ENCODE results near the gene APOO.
"Not testable (repeated sequence)": the region's sequence is repeated elsewhere in the genome, so short reads cannot be mapped to it uniquely, and the experiment has no call there.

The APOO gene

DNA sequence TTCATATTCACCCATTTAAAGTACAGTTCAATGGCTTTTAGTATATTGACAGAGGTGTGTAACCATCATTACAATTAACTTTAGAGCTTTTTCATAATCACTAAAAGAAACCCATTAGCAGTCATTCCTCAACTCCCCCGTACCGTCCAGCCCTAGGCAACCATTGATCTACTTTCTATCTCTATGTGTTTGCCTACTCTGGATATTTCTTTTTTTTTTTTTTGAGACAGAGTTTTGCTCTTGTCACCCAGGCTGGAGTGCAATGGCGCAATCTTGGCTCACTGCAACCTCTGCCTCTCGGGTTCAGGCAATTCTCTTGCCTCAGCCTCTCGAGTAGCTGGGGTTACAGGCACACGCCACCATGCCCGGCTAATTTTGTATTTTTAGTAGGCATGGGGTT lies 48.5 kb downstream of the APOO start:
- DNase-seq (ENCODE audit: low spot score), result not testable (repeated sequence)

GRCh38 chrX:23857935-23858334 lies 49.8 kb downstream of the APOO start:
- no peak for DNase-seq (ENCODE audit: low spot score)

DNA sequence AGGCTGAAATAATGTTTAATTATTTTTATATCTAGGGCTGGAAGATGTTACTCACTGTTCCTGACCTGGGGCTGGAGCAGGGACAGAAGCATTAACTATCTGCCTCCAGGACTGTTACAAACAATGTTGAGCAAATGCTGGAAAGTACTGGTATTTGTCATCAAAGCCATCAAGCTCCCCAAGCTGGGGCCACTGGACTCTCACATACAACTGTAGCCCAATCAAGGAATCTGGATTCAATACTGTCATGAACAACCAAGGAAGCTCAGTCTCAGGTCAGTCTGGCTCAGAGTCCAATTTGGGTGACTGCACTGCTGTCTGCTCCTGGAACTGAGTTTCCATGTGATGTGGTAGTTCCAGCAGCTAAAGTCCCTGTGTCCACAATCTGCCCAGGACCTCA lies 50.4 kb downstream of the APOO start:
- no peak for DNase-seq (ENCODE audit: low spot score)

- DNase-seq (ENCODE audit: low spot score), result no peak
These were observed 52.2 kb downstream of the APOO start for GRCh38 chrX:23855569-23855968.

- no peak for DNase-seq (ENCODE audit: low spot score)
These were observed 52.8 kb downstream of the APOO start for GRCh38 chrX:23854945-23855344.

DNA sequence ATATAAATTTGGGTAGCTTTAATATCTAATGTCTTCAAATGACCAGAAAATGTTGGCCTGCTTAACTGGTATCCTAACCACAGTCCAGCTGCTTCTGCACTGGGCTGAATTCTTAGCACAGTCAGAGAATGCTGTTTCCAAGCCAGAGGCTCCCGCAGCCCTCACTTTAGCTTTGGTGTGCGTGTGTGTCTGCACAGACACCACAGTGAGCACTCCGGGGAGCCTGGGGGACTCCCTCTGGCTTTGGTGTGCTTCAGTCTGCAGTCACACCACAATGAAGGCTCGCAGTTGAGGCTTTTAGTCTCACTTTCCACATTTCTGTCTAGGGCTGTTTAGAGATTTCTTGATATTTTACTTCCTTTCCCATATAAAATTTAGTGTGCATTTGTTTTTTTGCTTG lies 53.6 kb downstream of the APOO start:
- DNase-seq (ENCODE audit: low spot score), result no peak

- no peak for DNase-seq (ENCODE audit: low spot score)
These were observed 56.2 kb downstream of the APOO start for GRCh38 chrX:23851544-23851943.

GRCh38 chrX:23849241-23849640 lies 58.5 kb downstream of the APOO start:
- DNase-seq (ENCODE audit: low spot score), result no peak

- DNase-seq (ENCODE audit: low spot score), result peak; percentile 9
These were observed 62.4 kb downstream of the APOO start for GRCh38 chrX:23845351-23845817.

GRCh38 chrX:23844502-23845138 lies 63.1 kb downstream of the APOO start:
- DNase-seq (ENCODE audit: low spot score), result peak; percentile 28

DNA sequence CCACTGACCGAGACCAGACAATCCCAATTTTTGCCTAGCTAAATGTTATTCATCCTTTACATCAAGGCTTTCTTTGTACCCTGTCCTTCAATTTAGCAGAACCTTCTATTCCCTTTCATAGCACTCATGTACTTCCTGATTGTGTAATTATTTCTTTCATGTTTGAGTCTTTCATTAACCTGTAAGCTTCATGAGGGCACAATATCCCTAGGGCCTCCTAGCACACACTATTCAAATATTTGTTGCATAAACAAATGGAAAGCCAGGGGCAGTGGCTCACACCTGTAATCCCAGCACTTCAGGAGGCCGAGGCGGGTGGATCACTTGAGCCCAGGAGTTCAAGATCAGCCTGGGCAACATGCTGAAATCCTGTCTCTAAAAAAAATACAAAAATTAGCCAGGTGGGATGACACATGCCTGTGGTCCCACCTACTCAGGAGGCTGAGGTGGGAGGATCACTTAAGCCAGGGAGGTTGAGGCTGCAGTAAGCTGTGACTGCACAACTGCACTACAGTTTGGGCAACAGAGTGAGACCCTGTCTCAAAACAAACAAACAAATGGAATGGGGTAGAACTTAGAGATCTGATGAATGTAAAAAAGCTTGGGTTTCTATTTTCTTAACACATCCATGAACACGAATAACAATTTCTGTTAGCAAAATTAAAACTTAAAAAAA lies 65.8 kb downstream of the APOO start:
- DNase-seq (ENCODE audit: low spot score), result no peak

GRCh38 chrX:23840674-23841073 lies 67.1 kb downstream of the APOO start:
- DNase-seq (ENCODE audit: low spot score), result no peak

- no peak for DNase-seq (ENCODE audit: low spot score)
These were observed 68.8 kb downstream of the APOO start for GRCh38 chrX:23838953-23839352.

- no peak for DNase-seq (ENCODE audit: low spot score)
These were observed 75.0 kb downstream of the APOO start for GRCh38 chrX:23832721-23833120.

DNA sequence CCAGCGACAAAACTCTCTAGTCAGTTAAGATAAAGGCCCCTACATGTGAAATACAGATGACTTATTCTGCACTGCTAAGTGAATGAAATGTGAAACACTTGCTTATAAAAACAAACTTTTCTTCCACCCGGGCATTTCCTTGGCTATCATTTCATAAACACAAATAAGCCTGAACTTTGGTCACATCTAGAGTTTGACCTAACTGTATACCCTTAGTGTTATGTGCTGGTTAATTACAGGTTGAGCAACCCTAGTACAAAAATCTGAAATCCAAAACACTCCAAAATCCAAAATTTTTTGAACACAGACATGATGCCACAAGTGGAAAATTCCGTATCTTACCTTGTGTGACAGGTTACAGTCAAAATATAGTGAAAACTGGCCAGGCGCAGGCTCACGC lies 78.9 kb downstream of the APOO start:
- no peak for DNase-seq (ENCODE audit: low spot score)

DNA sequence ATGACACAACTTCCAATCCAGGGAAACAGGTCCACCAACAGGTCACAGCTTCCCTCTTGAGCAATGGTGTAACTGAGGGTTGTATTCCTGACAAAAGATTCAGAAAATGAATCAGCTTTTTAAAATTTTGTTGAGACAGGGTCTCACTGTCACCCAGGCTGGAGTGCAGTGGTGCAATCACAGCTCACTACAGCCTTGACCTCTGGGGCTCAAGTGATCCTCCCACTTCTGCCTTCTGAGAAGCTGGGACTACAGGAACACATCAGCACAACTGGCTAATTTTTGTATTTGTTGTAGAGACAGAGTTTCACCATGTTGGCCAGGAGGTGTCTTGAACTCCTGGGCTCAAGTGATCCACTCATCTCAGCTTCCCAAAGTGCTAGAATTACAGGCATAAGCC lies 81.1 kb downstream of the APOO start:
- no peak for DNase-seq (ENCODE audit: low spot score)

DNA sequence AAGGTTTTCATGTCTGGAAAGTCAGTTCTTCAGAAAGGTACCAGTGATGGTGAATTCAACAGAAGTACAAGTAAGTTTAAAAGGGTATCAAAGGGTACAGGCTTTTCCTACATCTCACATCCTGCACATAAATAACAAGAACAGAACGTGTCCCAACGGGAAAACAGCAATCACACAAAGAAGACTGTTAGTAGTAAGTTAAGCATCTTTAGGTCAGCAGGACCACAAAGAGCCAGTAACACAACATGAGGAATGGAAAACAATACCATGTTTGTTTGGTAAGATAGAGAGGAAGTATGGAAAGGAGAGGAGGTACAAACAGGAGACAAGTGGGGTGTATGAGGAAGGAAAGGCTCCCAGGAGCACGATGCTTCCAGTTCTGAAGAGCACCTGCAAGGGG lies 81.5 kb downstream of the APOO start:
- DNase-seq (ENCODE audit: low spot score), result no peak

DNA sequence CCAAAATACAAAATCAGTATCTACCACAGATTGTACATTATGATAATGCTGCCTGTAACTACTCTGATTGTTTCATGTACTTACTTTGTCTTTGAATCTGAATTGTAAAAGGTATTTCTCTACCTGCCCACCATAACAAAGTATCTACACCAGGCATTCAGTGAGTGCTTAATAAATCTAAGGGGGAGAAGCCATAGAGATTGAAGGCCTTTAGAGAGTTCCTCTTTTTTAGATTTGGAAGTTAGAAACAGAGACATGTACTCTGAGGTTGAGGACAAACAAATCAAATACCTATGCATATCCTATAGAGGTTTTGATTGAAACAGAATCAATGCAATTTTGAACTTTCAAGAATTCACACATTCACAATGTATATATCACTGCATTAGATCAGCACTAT lies 82.1 kb downstream of the APOO start:
- no peak for DNase-seq (ENCODE audit: low spot score)

DNA sequence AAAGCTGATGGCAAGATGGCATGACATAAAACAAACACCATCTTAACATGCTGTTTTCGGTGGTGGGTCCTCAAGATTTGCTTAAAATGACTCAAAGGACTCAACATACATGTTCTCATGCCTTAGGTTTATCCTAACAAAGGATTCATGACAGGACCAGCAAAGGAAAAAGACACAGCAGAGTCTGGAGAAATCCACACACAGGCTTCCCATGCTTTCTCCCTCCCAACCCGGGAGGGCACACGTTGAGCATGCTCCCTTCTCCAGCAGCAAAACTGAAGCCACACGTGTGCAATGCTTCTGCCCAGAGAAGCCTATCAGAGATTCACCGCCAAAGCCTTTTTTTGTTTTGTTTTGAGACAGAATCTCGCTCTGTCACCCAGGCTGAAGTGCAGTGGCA lies 84.9 kb downstream of the APOO start:
- DNase-seq (ENCODE audit: low spot score), result no peak

DNA sequence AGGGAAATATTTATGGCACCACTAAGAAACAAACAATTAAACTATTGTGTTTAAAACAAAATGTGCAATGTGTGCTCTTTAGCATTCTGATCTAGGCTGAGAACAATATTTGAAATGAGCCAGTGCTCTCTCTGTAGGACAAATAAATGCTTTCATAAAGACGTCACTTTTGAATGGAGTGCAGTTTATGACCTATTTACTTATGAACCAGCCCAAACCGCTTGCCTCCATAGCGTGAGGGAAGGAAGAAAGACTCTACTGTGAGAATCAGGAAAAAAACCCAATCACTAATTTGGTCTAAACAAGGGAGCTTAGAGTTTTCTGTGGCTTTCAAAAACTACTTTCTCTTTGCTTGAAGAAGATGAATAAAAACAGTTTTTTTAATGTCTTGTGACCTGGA lies 85.3 kb downstream of the APOO start:
- DNase-seq (ENCODE audit: low spot score), result peak; percentile 62

GRCh38 chrX:23821847-23822246 lies 85.9 kb downstream of the APOO start:
- no peak for DNase-seq (ENCODE audit: low spot score)

DNA sequence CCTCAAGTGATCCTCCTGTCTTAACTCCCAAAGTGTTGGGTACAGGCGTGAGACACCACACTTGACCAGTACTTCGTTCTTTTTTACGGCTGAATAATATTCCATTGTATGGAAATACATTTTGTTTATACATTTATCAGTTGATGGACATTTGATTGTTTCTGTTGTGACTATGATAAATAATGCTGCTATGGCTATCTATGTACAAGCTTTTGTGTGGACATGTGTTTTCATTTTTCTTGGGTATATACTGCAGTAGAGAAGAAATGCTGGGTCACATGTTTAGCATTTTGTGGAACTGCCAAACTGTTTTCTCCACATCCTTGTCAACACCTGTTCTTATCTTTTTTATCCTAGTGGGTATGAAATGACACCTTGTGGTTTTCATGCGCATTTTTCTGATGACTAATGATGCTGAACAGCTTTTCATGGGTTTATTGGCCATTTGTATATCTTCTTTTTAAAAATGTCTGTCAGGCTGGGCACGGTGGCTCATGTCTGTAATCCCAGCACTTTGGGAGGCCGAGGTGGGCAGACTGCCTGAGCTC lies 87.4 kb downstream of the APOO start:
- DNase-seq (ENCODE audit: low spot score), result no peak

GRCh38 chrX:23819385-23820234 lies 88.1 kb downstream of the APOO start:
- no peak for DNase-seq (ENCODE audit: low spot score)
